OCI-LY1 (cell line): Measurements from ENCODE around the gene MYH16.
A peak's percentile ranks its signal among the peaks of the same experiment; 100 is the strongest.
"Not testable (repeated sequence)": the region's sequence is repeated elsewhere in the genome, so short reads cannot be mapped to it uniquely, and the experiment has no call there.

ENCODE experiments used
- H2AFZ ChIP-seq: fragments of 200-600 bp; sonication (generic), shearing (Covaris generic); 2 replicates; pipeline ENCODE4 v1.6.0; 2014; ENCODE audit warnings: antibody characterized with exemption, mild to moderate bottlenecking, low read length
- H3F3A ChIP-seq: fragments of 200-600 bp; sonication (generic), shearing (Covaris generic); 2 replicates; pipeline ENCODE4 v1.6.0; 2014; ENCODE audit warnings: mild to moderate bottlenecking, antibody characterized with exemption, low read length, moderate library complexity; ENCODE audit not compliant: insufficient read depth
- H3K27ac ChIP-seq: fragments of 200-600 bp; sonication (generic); 2 replicates; pipeline ENCODE4 v1.5.1; 2014; ENCODE audit warnings: low read length, mixed run types, mild to moderate bottlenecking, low read depth; ENCODE audit not compliant: poor library complexity, severe bottlenecking
- H3K27me3 ChIP-seq: fragments of 200-600 bp; sonication (generic); 2 replicates; pipeline ENCODE4 v1.6.0; 2014; ENCODE audit warnings: antibody characterized with exemption, mild to moderate bottlenecking, low read length, moderate library complexity; ENCODE audit not compliant: insufficient read depth
- H3K36me3 ChIP-seq: fragments of 200-600 bp; sonication (generic); 2 replicates; pipeline ENCODE4 v1.6.1; 2014; ENCODE audit warnings: mild to moderate bottlenecking, antibody characterized with exemption, low read length, moderate library complexity, mixed read lengths; ENCODE audit not compliant: insufficient read depth
- H3K4me1 ChIP-seq: fragments of 200-600 bp; sonication (generic); 2 replicates; pipeline ENCODE4 v1.5.1; 2014; ENCODE audit warnings: mild to moderate bottlenecking, low read length, moderate library complexity; ENCODE audit not compliant: insufficient read depth, severe bottlenecking
- H3K4me2 ChIP-seq: fragments of 200-600 bp; sonication (generic), shearing (Covaris generic); 2 replicates; pipeline ENCODE4 v1.6.1; 2014; ENCODE audit warnings: low read length
- H3K4me3 ChIP-seq: fragments of 200-600 bp; sonication (generic); 2 replicates; pipeline ENCODE4 v1.5.1; 2014; ENCODE audit warnings: low read length, low read depth, mild to moderate bottlenecking, mixed read lengths; ENCODE audit not compliant: poor library complexity, severe bottlenecking
- H3K79me2 ChIP-seq: fragments of 200-600 bp; shearing (Covaris generic); 2 replicates; pipeline ENCODE4 v1.6.1; 2016; ENCODE audit warnings: mixed run types, low read length, mixed read lengths; ENCODE audit not compliant: insufficient read depth
- H3K9ac ChIP-seq: fragments of 200-600 bp; sonication (generic), shearing (Covaris generic); 2 replicates; pipeline ENCODE4 v1.6.1; 2014; ENCODE audit warnings: mild to moderate bottlenecking, low read length, mixed read lengths
- H3K9me2 ChIP-seq: fragments of 200-600 bp; sonication (generic), shearing (Covaris generic); 2 replicates; pipeline ENCODE4 v1.6.1; 2014; ENCODE audit warnings: low read depth, mild to moderate bottlenecking, low read length, mixed read lengths
- H3K9me3 ChIP-seq: fragments of 200-600 bp; shearing (Covaris generic); 2 replicates; pipeline ENCODE4 v1.6.1; 2014; ENCODE audit warnings: low read length, mixed read lengths
- H4K20me1 ChIP-seq: fragments of 200-600 bp; sonication (generic), shearing (Covaris generic); 2 replicates; pipeline ENCODE4 v1.6.0; 2016; ENCODE audit warnings: mild to moderate bottlenecking, low read length; ENCODE audit not compliant: insufficient read depth
- EZH2 ChIP-seq: fragments of 200-600 bp; sonication (generic), shearing (Covaris generic); IDR thresholded peaks from 2 replicates; pipeline ENCODE4 v1.8.0; 2017; ENCODE audit warnings: borderline replicate concordance, mixed run types, mild to moderate bottlenecking, antibody characterized with exemption, low read length, moderate library complexity, mixed read lengths
- TF ChIP-seq, protein P1 (sequence below): fragments of 200-600 bp; sonication (generic), shearing (Covaris generic); IDR thresholded peaks from 2 replicates; pipeline ENCODE4 v1.5.1; 2017; ENCODE audit warnings: mild to moderate bottlenecking, antibody characterized with exemption, low read length, moderate library complexity, mixed read lengths

The MYH16 gene

GRCh38 chr7:99268577-99268908 is 4.1 kb upstream of the MYH16 start:
- Histone ChIP-seq H3K36me3 (no peaks in the 10 kb centered on the region), H3K4me2 (no peak overlapping the region), H3K4me1 (no peaks in the 10 kb centered on the region), H3K9me3 (no peaks in the 10 kb centered on the region), H3K27ac (no peak overlapping the region), H3K4me3 (no peak overlapping the region), H2AFZ (no peak overlapping the region), H3K79me2 (no peaks in the 10 kb centered on the region), H3K27me3 (peaks cover 10% of the 10 kb centered on the region; the same call in 1 of the 2 replicates), H4K20me1 (no peaks in the 10 kb centered on the region), H3K9me2 (no peaks in the 10 kb centered on the region), H3K9ac (no peak overlapping the region), H3F3A (no peaks in the 10 kb centered on the region)
- TF ChIP-seq, protein P1, sequence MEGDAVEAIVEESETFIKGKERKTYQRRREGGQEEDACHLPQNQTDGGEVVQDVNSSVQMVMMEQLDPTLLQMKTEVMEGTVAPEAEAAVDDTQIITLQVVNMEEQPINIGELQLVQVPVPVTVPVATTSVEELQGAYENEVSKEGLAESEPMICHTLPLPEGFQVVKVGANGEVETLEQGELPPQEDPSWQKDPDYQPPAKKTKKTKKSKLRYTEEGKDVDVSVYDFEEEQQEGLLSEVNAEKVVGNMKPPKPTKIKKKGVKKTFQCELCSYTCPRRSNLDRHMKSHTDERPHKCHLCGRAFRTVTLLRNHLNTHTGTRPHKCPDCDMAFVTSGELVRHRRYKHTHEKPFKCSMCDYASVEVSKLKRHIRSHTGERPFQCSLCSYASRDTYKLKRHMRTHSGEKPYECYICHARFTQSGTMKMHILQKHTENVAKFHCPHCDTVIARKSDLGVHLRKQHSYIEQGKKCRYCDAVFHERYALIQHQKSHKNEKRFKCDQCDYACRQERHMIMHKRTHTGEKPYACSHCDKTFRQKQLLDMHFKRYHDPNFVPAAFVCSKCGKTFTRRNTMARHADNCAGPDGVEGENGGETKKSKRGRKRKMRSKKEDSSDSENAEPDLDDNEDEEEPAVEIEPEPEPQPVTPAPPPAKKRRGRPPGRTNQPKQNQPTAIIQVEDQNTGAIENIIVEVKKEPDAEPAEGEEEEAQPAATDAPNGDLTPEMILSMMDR: no peak
- TF ChIP-seq EZH2: no peak

GRCh38 chr7:99270702-99271101 is 1.9 kb upstream of the MYH16 start:
- H3K79me2 ChIP-seq: no peaks in the 10 kb centered on the region
- H2AFZ ChIP-seq: no peak overlapping the region
- no peak overlapping the region for H3K4me3 ChIP-seq
- no peaks in the 10 kb centered on the region for H3K9me3 ChIP-seq
- H3K27me3 ChIP-seq: peaks cover 9% of the 10 kb centered on the region; the same call in 1 of the 2 replicates
- H4K20me1 ChIP-seq: no peaks in the 10 kb centered on the region
- H3F3A ChIP-seq: no peaks in the 10 kb centered on the region
- H3K4me2 ChIP-seq: no peak overlapping the region
- H3K27ac ChIP-seq: no peak overlapping the region
- no peaks in the 10 kb centered on the region for H3K36me3 ChIP-seq
- TF ChIP-seq, protein P1: peak; percentile 7; the same call in 1 of the 2 replicates
- TF ChIP-seq EZH2: no peak
- no peak overlapping the region for H3K9ac ChIP-seq
- no peaks in the 10 kb centered on the region for H3K9me2 ChIP-seq
- no peaks in the 10 kb centered on the region for H3K4me1 ChIP-seq

DNA sequence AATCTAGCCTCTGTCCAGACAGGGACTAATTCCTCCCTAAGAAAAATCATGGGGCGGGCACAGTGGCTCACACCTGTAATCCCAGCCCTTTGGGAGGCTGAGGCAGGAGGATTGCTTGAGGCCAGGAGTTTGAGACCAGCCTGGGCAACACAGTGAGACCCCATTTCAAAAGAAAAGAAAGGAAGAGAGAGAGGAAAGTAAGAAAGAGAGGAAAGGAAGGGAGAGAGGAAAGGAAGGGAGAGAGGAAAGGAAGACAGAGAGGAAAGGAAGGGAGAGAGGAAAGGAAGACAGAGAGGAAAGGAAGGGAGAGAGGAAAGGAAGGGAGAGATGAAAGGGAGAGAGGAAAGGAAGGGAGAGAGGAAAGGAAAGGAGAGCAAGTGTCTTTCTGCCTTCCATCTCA is 922 bp downstream of the MYH16 start:
- H3K4me3 ChIP-seq, H3K9me2 ChIP-seq, H3K27me3 ChIP-seq, H2AFZ ChIP-seq, H3K36me3 ChIP-seq, H4K20me1 ChIP-seq, H3K79me2 ChIP-seq, H3K9ac ChIP-seq, H3K4me2 ChIP-seq, H3K4me1 ChIP-seq, H3F3A ChIP-seq, H3K9me3 ChIP-seq, H3K27ac ChIP-seq: not testable (repeated sequence)

DNA sequence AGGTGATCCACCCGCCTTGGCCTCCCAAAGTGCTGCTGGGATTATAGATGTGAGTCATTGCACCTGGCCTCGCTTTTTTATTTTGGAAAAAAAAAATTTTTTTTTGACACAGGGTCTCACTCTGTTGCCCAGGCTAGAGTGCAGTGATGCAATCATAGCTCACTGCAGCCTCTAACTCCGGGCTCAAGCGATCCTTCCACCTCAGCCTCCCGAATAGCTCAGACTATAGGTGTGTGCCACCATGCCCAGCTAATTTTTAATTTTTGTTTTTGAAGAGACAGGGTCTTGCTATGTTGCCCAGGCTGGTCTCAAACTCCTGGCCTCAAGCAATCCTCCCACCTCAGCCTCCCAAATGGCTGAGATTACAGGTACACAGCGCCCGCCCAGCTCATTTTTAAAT is 2.3 kb downstream of the MYH16 start:
- H3K4me2 ChIP-seq, H3K9me2 ChIP-seq, H3K4me1 ChIP-seq, H3K9me3 ChIP-seq, H3K27me3 ChIP-seq, H3K79me2 ChIP-seq, H3K36me3 ChIP-seq, H3K9ac ChIP-seq, H3K27ac ChIP-seq, H3F3A ChIP-seq, H2AFZ ChIP-seq, H4K20me1 ChIP-seq, H3K4me3 ChIP-seq: not testable (repeated sequence)
